OCI-LY7 (cell line): ENCODE measurements around the gene VEGFA. TPM values are rescaled to one million over a fixed set of nuclear protein-coding genes. Genes with fewer than 3 reads are reported as not detected.

ENCODE experiments used
- BruUV-seq: library from RNA; stranded (reverse); fragments of 400-500 nt; replicated peaks from 2 replicates; lab custom pipeline; 2021; lab: Mats Ljungman, UMichigan
- CTCF ChIA-PET: fragments of 300-600 bp; sonication (Branson Sonifier 250); formaldehyde crosslinking; loops from one replicate; lab custom pipeline; 2022; ENCODE audit warnings: antibody characterized with exemption; ENCODE audit not compliant: unreplicated experiment; lab: Charles Lee
- POLR2A ChIA-PET: fragments of 300-600 bp; sonication (Branson Sonifier 250); formaldehyde crosslinking; loops from one replicate; lab custom pipeline; 2022; ENCODE audit warnings: antibody characterized with exemption; lab: Charles Lee
- DNase-seq: peaks from one replicate; pipeline ENCODE4 v3.0.0-alpha.2; 2015; ENCODE audit warnings: low spot score
- H2AFZ ChIP-seq: fragments of 200-600 bp; sonication (generic), shearing (Covaris generic); 2 replicates; pipeline ENCODE4 v1.6.1; 2014; ENCODE audit warnings: mild to moderate bottlenecking, antibody characterized with exemption, low read length, moderate library complexity
- H3K27ac ChIP-seq: fragments of 200-600 bp; sonication (generic); 2 replicates; pipeline ENCODE4 v1.5.1; 2014; ENCODE audit warnings: mixed run types, low read depth, mild to moderate bottlenecking, moderate library complexity, low read length, inconsistent platforms; ENCODE audit not compliant: poor library complexity, severe bottlenecking
- H3K36me3 ChIP-seq: fragments of 200-600 bp; sonication (generic); 2 replicates; pipeline ENCODE4 v1.6.1; 2014; ENCODE audit warnings: mild to moderate bottlenecking, antibody characterized with exemption, low read length, moderate library complexity, mixed read lengths; ENCODE audit not compliant: insufficient read depth
- H3K4me1 ChIP-seq: fragments of 200-600 bp; sonication (generic); 2 replicates; pipeline ENCODE4 v1.5.1; 2014; ENCODE audit warnings: mild to moderate bottlenecking, low read length; ENCODE audit not compliant: insufficient read depth, poor library complexity, severe bottlenecking
- H3K4me2 ChIP-seq: fragments of 200-600 bp; sonication (generic); 2 replicates; pipeline ENCODE4 v1.6.1; 2014; ENCODE audit warnings: mild to moderate bottlenecking, low read length
- H3K4me3 ChIP-seq: fragments of 200-600 bp; sonication (generic); 2 replicates; pipeline ENCODE4 v1.5.1; 2014; ENCODE audit warnings: mild to moderate bottlenecking, low read depth, low read length; ENCODE audit not compliant: poor library complexity, severe bottlenecking
- H3K79me2 ChIP-seq: fragments of 200-600 bp; sonication (generic); 2 replicates; pipeline ENCODE4 v1.6.1; 2016; ENCODE audit warnings: low read depth, mild to moderate bottlenecking, low read length, moderate library complexity, mixed read lengths; ENCODE audit not compliant: insufficient read depth
- H3K9me2 ChIP-seq: fragments of 200-600 bp; sonication (generic); 2 replicates; pipeline ENCODE4 v1.6.1; 2016; ENCODE audit warnings: mild to moderate bottlenecking, low read length, mixed read lengths; ENCODE audit not compliant: insufficient read depth
- H3K9me3 ChIP-seq: fragments of 200-600 bp; sonication (generic); 2 replicates; pipeline ENCODE4 v1.6.1; 2014; ENCODE audit warnings: mild to moderate bottlenecking, mixed run types, low read length, mixed read lengths
- H4K20me1 ChIP-seq: fragments of 200-600 bp; sonication (generic); 2 replicates; pipeline ENCODE4 v1.6.1; 2014; ENCODE audit warnings: mild to moderate bottlenecking, antibody characterized with exemption, low read length, moderate library complexity, mixed read lengths; ENCODE audit not compliant: insufficient read depth
- EZH2phosphoT487 ChIP-seq: fragments of 200-600 bp; sonication (generic); IDR thresholded peaks from 2 replicates; pipeline ENCODE4 v1.6.1; 2018; ENCODE audit warnings: low read depth, borderline replicate concordance, mild to moderate bottlenecking, mixed run types, antibody characterized with exemption, low read length, moderate library complexity, mixed read lengths
- intact Hi-C: fragments of 100-400 bp; cut with micrococcal nuclease; formaldehyde crosslinking; loops from one replicate; pipeline ENCODE4 v1.10.0; 2022; ENCODE audit not compliant: unreplicated experiment
- total RNA-seq, 2 experiments: library from RNA; depleted of rRNA in 1 of 2; stranded (reverse); fragments of >200 nt in 1 of 2; shearing (Covaris generic) in 1 of 2; gene quantifications; 2 replicates each; pipeline ENCODE4 v1.2.3, GENCODE V29; 2014 to 2022
- TF ChIP-seq, protein P1 (sequence below): fragments of 200-600 bp; sonication (generic); conservative IDR thresholded peaks from 2 replicates; pipeline ENCODE4 v1.5.1; 2014; ENCODE audit warnings: mild to moderate bottlenecking, antibody characterized with exemption, low read length, moderate library complexity, mixed read lengths

The VEGFA gene
- total RNA-seq, 2 experiments from 2014 or later, result 59.7 to 88.5 TPM

DNA sequence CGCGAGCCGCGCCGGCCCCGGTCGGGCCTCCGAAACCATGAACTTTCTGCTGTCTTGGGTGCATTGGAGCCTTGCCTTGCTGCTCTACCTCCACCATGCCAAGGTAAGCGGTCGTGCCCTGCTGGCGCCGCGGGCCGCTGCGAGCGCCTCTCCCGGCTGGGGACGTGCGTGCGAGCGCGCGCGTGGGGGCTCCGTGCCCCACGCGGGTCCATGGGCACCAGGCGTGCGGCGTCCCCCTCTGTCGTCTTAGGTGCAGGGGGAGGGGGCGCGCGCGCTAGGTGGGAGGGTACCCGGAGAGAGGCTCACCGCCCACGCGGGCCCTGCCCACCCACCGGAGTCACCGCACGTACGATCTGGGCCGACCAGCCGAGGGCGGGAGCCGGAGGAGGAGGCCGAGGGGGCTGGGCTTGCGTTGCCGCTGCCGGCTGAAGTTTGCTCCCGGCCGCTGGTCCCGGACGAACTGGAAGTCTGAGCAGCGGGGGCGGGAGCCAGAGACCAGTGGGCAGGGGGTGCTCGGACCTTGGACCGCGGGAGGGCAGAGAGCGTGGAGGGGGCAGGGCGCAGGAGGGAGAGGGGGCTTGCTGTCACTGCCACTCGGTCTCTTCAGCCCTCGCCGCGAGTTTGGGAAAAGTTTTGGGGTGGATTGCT, 1.3 kb downstream of the VEGFA start:
- H4K20me1 ChIP-seq, result no peaks in the 10 kb centered on the region
- peak overlapping the region; percentile 68 for H2AFZ ChIP-seq
- intact Hi-C loops, result loop anchor here (2.0 to 10.0 kb wide), 3 partner anchors 57 to 453 kb away; partner anchors contain the start of genes GTPBP2 and SLC29A1
- H3K4me1 ChIP-seq, result peaks cover 44% of the 10 kb centered on the region
- H3K9me3 ChIP-seq, result no peaks in the 10 kb centered on the region
- no peaks in the 10 kb centered on the region; the same call in 1 of the 2 replicates for H3K79me2 ChIP-seq
- peak overlapping the region; percentile 80 for H3K4me3 ChIP-seq
- peak; percentile 77 for DNase-seq
- peak overlapping the region; percentile 95 for H3K4me2 ChIP-seq
- H3K27ac ChIP-seq, result peak overlapping the region; percentile 65
- H3K36me3 ChIP-seq, result peaks cover under 1% of the 10 kb centered on the region; the same call in 1 of the 2 replicates
- no TSS peak for BruUV-seq
- POLR2A ChIA-PET, result no interaction called here
- CTCF ChIA-PET, result interaction anchor here (1.8 kb wide), 1 partner anchor 47 kb away, joined by 5 read pairs; no protein-coding TSS in a partner anchor
- no peaks in the 10 kb centered on the region for H3K9me2 ChIP-seq
- TF ChIP-seq, protein P1, sequence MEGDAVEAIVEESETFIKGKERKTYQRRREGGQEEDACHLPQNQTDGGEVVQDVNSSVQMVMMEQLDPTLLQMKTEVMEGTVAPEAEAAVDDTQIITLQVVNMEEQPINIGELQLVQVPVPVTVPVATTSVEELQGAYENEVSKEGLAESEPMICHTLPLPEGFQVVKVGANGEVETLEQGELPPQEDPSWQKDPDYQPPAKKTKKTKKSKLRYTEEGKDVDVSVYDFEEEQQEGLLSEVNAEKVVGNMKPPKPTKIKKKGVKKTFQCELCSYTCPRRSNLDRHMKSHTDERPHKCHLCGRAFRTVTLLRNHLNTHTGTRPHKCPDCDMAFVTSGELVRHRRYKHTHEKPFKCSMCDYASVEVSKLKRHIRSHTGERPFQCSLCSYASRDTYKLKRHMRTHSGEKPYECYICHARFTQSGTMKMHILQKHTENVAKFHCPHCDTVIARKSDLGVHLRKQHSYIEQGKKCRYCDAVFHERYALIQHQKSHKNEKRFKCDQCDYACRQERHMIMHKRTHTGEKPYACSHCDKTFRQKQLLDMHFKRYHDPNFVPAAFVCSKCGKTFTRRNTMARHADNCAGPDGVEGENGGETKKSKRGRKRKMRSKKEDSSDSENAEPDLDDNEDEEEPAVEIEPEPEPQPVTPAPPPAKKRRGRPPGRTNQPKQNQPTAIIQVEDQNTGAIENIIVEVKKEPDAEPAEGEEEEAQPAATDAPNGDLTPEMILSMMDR, result 0 out of 2 replicates have a peak, but pooled peaks have one; percentile 18
- TF ChIP-seq EZH2phosphoT487, result no peak

DNA sequence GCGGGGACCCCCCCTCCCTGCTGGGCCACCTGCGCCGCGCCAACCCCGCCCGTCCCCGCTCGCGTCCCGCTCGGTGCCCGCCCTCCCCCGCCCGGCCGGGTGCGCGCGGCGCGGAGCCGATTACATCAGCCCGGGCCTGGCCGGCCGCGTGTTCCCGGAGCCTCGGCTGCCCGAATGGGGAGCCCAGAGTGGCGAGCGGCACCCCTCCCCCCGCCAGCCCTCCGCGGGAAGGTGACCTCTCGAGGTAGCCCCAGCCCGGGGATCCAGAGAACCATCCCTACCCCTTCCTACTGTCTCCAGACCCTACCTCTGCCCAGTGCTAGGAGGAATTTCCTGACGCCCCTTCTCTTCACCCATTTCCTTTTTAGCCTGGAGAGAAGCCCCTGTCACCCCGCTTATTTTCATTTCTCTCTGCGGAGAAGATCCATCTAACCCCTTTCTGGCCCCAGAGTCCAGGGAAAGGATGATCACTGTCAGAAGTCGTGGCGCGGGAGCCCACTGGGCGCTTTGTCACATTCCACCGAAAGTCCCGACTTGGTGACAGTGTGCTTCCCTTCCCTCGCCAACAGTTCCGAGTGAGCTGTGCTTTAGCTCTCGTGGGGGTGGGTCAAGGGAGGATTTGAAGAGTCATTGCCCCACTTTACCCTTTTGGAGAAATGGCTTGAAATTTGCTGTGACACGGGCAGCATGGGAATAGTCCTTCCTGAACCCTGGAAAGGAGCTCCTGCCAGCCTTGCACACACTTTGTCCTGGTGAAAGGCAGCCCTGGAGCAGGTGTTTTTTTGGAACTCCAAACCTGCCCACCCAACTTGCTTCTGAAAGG, 2.1 kb downstream of the VEGFA start:
- Histone ChIP-seq H2AFZ (peak overlapping the region; percentile 68), H3K4me2 (peak overlapping the region; percentile 95), H3K36me3 (peaks cover 8% of the 10 kb centered on the region), H4K20me1 (no peaks in the 10 kb centered on the region), H3K4me3 (peak overlapping the region; percentile 80), H3K9me3 (no peaks in the 10 kb centered on the region), H3K4me1 (peaks cover 47% of the 10 kb centered on the region), H3K9me2 (no peaks in the 10 kb centered on the region), H3K79me2 (no peaks in the 10 kb centered on the region; the same call in 1 of the 2 replicates), H3K27ac (peak overlapping the region; percentile 65)
- TF ChIP-seq EZH2phosphoT487, result no peak
- TF ChIP-seq, protein P1, result no peak
- CTCF ChIA-PET, result interaction anchor here (1.2 kb wide), 1 partner anchor 48 kb away, joined by 4 read pairs; no protein-coding TSS in a partner anchor
- POLR2A ChIA-PET, result interaction anchor here (0.6 to 1.9 kb wide), 4 partner anchors 47 to 66 kb away, joined by 3 to 8 read pairs (median 4); no protein-coding TSS in a partner anchor
- TSS peak; percentile 80 for BruUV-seq
- intact Hi-C loops, result loop anchor here (2.0 to 10.0 kb wide), 3 partner anchors 57 to 453 kb away; partner anchors contain the start of genes GTPBP2 and SLC29A1
- peak; percentile 82 for DNase-seq
